Right lobe of liver (tissue), 6 donors: ENCODE results near the gene NBAS. TPM values are rescaled to one million over a fixed set of nuclear protein-coding genes. Genes with fewer than 3 reads are reported as not detected.

Source experiments
- ATAC-seq, 4 donors: fragments of 200-7000 bp; cut with Tn5 transposase; one replicate each; pipeline ENCODE4 v1.9.1; 2020; ENCODE audit warnings: mild to moderate bottlenecking in 4 of 4, moderate library complexity in 4 of 4
- DNase-seq, 3 donors: peaks; one replicate each; pipeline ENCODE4 v3.0.0-alpha.2; 2020
- H3K27ac ChIP-seq, 3 donors: fragments of 200-600 bp; one replicate each; pipeline ENCODE4 v1.8.0; 2022
- H3K27me3 ChIP-seq, 2 donors: fragments of 200-600 bp; one replicate each; pipeline ENCODE4 v1.8.0; 2022
- H3K36me3 ChIP-seq, 4 donors: fragments of 200-600 bp; sonication (generic) in 1 of 4; one replicate each; pipeline versions ENCODE4 v1.5.1 to v1.8.0; 2017 to 2022; ENCODE audit warnings: control low read depth in 1 of 4
- H3K4me1 ChIP-seq, 4 donors: fragments of 200-600 bp; sonication (generic) in 1 of 4; one replicate each; pipeline versions ENCODE4 v1.5.1 to v1.8.0; 2017 to 2022; ENCODE audit warnings: control low read depth in 1 of 4
- H3K4me3 ChIP-seq, 3 donors: fragments of 200-600 bp; one replicate each; pipeline ENCODE4 v1.8.0; 2022
- H3K9me3 ChIP-seq, 4 donors: fragments of 200-600 bp; sonication (generic) in 1 of 4; one replicate each; pipeline versions ENCODE4 v1.5.1 to v1.8.0; 2017 to 2022; ENCODE audit warnings: control low read depth in 1 of 4
- CTCF ChIP-seq, 4 donors: fragments of 200-600 bp in 3 of 4; fragments of 450-650 bp in 1 of 4; IDR thresholded peaks; one replicate each; pipeline versions ENCODE4 v1.5.1 to v1.8.0; 2016 to 2022; ENCODE audit warnings: antibody characterized with exemption in 4 of 4, mild to moderate bottlenecking in 2 of 4
- POLR2A ChIP-seq: fragments of 450-650 bp; IDR thresholded peaks from one replicate; pipeline ENCODE4 v1.6.1; 2017; ENCODE audit warnings: antibody characterized with exemption, mild to moderate bottlenecking
- WGBS: methylation state at CpG from one replicate; pipeline ENCODE4 v1.1.6; 2018; ENCODE audit warnings: low coverage, low lambda C conversion rate; ENCODE audit not compliant: insufficient coverage; ENCODE audit errors: missing lambda C conversion rate; 5-methylcytosine and 5-hydroxymethylcytosine counted together
- intact Hi-C, 2 donors: fragments of 100-400 bp; cut with DNase I; formaldehyde crosslinking; loops; one replicate each; pipeline versions ENCODE4 v1.11.2 to v1.14.1; 2022
- total RNA-seq, 6 experiments: library from RNA; depleted of rRNA in 2 of 6; stranded (reverse); fragments of >200 nt in 2 of 6; fragmentation: NEBNext Ultra II Directional in 3 of 6; extraction: Animal tissue kit (Norgen Biotek cat#: 25700) in 3 of 6; gene quantifications; one replicate each; pipeline versions ENCODE4 v1.1.0 to v1.2.4, GENCODE V29; 2016 to 2023
- donor health status: DM: no; HTN: yes; CAD: no.
- donor health status: DM: no; HTN: no; CAD: no.
- donor health status: DM: no; HTN: no; CAD: no.
- donor health status: DM: no; HTN: yes; CAD: no.
- donor health status: DM: no; HTN: yes; CAD: no.

The NBAS gene
- total RNA-seq, 6 experiments from 2014 or later = 16.1 to 21.8 (median 18.5) TPM

GRCh38 chr2:15510131-15510530, 51.0 kb downstream of the NBAS start:
- DNase-seq (no peak), ATAC-seq (no peak)
- Histone ChIP-seq H3K27ac (no peak overlapping the region), H3K4me1 (no peaks in the 10 kb centered on the region), H3K4me3 (no peak overlapping the region), H3K36me3 (peaks cover 0 to 13% (median 2%) of the 10 kb centered on the region in 4 donors), H3K27me3 (no peaks in the 10 kb centered on the region), H3K9me3 (no peaks in the 10 kb centered on the region)
- 97% methylated on average over 3 of the region's 3 CpGs for WGBS
- intact Hi-C loops = no loop called here
- TF ChIP-seq CTCF (IDR thresholded peaks at IDR 0.05) = no peak
- TF ChIP-seq POLR2A = no peak

GRCh38 chr2:15507697-15508096, 53.4 kb downstream of the NBAS start:
- intact Hi-C loops = no loop called here
- DNase-seq (no peak), ATAC-seq (no peak)
- Histone ChIP-seq H3K27me3 (no peaks in the 10 kb centered on the region), H3K4me3 (no peak overlapping the region), H3K27ac (no peak overlapping the region), H3K9me3 (no peaks in the 10 kb centered on the region), H3K4me1 (no peaks in the 10 kb centered on the region), H3K36me3 (peaks cover 0 to 19% (median 5%) of the 10 kb centered on the region in 4 donors)
- 85% methylated on average over 3 of the region's 3 CpGs for WGBS
- TF ChIP-seq POLR2A (no peak), CTCF (IDR thresholded peaks at IDR 0.05) (no peak)

GRCh38 chr2:15507061-15507460, 54.1 kb downstream of the NBAS start:
- no peak for ATAC-seq

GRCh38 chr2:15506229-15506819, 54.8 kb downstream of the NBAS start:
- intact Hi-C loops = no loop called here
- Histone ChIP-seq H3K4me3 (no peak overlapping the region), H3K27ac (no peak overlapping the region), H3K4me1 (no peaks in the 10 kb centered on the region), H3K27me3 (no peaks in the 10 kb centered on the region), H3K36me3 (peaks cover 0 to 29% (median 4%) of the 10 kb centered on the region in 4 donors), H3K9me3 (no peaks in the 10 kb centered on the region)
- DNase-seq (no peak), ATAC-seq (no peak)
- WGBS = 78% methylated on average over 2 of the region's 2 CpGs
- TF ChIP-seq CTCF (IDR thresholded peaks at IDR 0.05) = no peak
- TF ChIP-seq POLR2A = no peak

More at GRCh38 chr2:15507061-15507460, 54.1 kb downstream of the NBAS start:
- TF ChIP-seq CTCF (IDR thresholded peaks at IDR 0.05) (no peak), POLR2A (no peak)
- DNase-seq = no peak
- intact Hi-C loops = no loop called here
- 100% methylated on average over 1 of the region's 1 CpG for WGBS
- no peak overlapping the region for H3K4me3 ChIP-seq
- H3K4me1 ChIP-seq = no peaks in the 10 kb centered on the region
- H3K27ac ChIP-seq = no peak overlapping the region
- H3K27me3 ChIP-seq = no peaks in the 10 kb centered on the region
- no peaks in the 10 kb centered on the region for H3K9me3 ChIP-seq
- peaks cover 0 to 26% (median 4%) of the 10 kb centered on the region in 4 donors for H3K36me3 ChIP-seq
